H1 (cell line): Measurements from ENCODE around the gene ACTR3C.
"Not testable (repeated sequence)": the region's sequence is repeated elsewhere in the genome, so short reads cannot be mapped to it uniquely, and the experiment has no call there.

ENCODE experiments used
- CEBPB ChIP-seq: IDR thresholded peaks from 2 replicates; pipeline ENCODE4 v1.6.1; 2012; ENCODE audit warnings: low read depth, low read length
- CHD1 ChIP-seq: IDR thresholded peaks from 2 replicates; pipeline ENCODE4 v1.6.1; 2012; ENCODE audit warnings: low read depth, low read length, improper control_type of control experiment
- HDAC6 ChIP-seq: IDR thresholded peaks from one replicate; pipeline ENCODE4 v1.7.1; 2012; ENCODE audit warnings: low read depth, mild to moderate bottlenecking, inconsistent platforms, low read length, moderate library complexity
- SRF ChIP-seq: IDR thresholded peaks from 2 replicates; pipeline ENCODE4 v1.6.1; 2011; ENCODE audit warnings: mild to moderate bottlenecking, low read depth, low read length, moderate library complexity
- YY1 ChIP-seq: IDR thresholded peaks from 2 replicates; pipeline ENCODE4 v1.6.1; 2011; ENCODE audit warnings: low read depth, mild to moderate bottlenecking, low read length

- TF ChIP-seq SRF, CHD1, CEBPB, HDAC6, YY1: not testable (repeated sequence)
Measured at GRCh38 chr7:150305903-150306284, 17.5 kb downstream of the ACTR3C start.
